MCF 10A (cell line): ENCODE measurements around the gene YTHDF2. TPM values are rescaled to one million over a fixed set of nuclear protein-coding genes. Genes with fewer than 3 reads are reported as not detected.

Experiments
- BruUV-seq: library from RNA; stranded (reverse); fragments of 400-500 nt; replicated peaks from 2 replicates; lab custom pipeline; 2021; lab: Mats Ljungman, UMichigan
- CTCF ChIA-PET: fragments of 300-600 bp; sonication (Branson Sonifier 250); formaldehyde crosslinking; extraction: SDS; loops from one replicate; lab custom pipeline; 2021; ENCODE audit warnings: antibody characterized with exemption, inconsistent platforms; lab: Yijun Ruan, JAX
- POLR2A ChIA-PET: fragments of 300-600, 350-650 bp; sonication (Branson Sonifier 250); formaldehyde crosslinking; extraction: SDS; loops from one replicate; lab custom pipeline; 2020; ENCODE audit warnings: antibody characterized with exemption, inconsistent platforms; lab: Yijun Ruan, JAX
- DNase-seq: peaks from one replicate; pipeline ENCODE4 v3.0.0-alpha.2; 2018; ENCODE audit not compliant: unreplicated experiment
- H3K27ac Mint-ChIP-seq: one replicate; pipeline ENCODE4 v1.8.0; 2022; ENCODE audit warnings: mild to moderate bottlenecking, low read depth, mixed read lengths; ENCODE audit not compliant: unreplicated experiment
- H3K27me3 Mint-ChIP-seq: one replicate; pipeline ENCODE4 v1.8.0; 2022; ENCODE audit warnings: mixed read lengths; ENCODE audit not compliant: insufficient read depth, unreplicated experiment
- H3K36me3 Mint-ChIP-seq: one replicate; pipeline ENCODE4 v1.8.0; 2022; ENCODE audit warnings: mild to moderate bottlenecking, moderate library complexity, mixed read lengths; ENCODE audit not compliant: insufficient read depth, unreplicated experiment
- H3K4me1 Mint-ChIP-seq: one replicate; pipeline ENCODE4 v1.8.0; 2022; ENCODE audit warnings: mixed read lengths; ENCODE audit not compliant: insufficient read depth, unreplicated experiment
- H3K4me3 Mint-ChIP-seq: one replicate; pipeline ENCODE4 v1.8.0; 2022; ENCODE audit warnings: mild to moderate bottlenecking, moderate library complexity, mixed read lengths; ENCODE audit not compliant: unreplicated experiment
- H3K9me3 Mint-ChIP-seq: one replicate; pipeline ENCODE4 v1.8.0; 2022; ENCODE audit warnings: mixed read lengths; ENCODE audit not compliant: unreplicated experiment
- intact Hi-C: fragments of 100-400 bp; cut with micrococcal nuclease; formaldehyde crosslinking; loops from 2 replicates; pipeline ENCODE4 v1.14.1; 2022
- total RNA-seq: library from RNA; stranded (reverse); gene quantifications from 2 replicates; pipeline ENCODE4 v1.2.3, GENCODE V29; 2022
- TF ChIP-seq, protein P1 (sequence below): fragments of 200-600 bp; IDR thresholded peaks from one replicate; pipeline ENCODE4 v1.8.0; 2022; ENCODE audit warnings: antibody characterized with exemption, mild to moderate bottlenecking; ENCODE audit not compliant: unreplicated experiment

The YTHDF2 gene
- total RNA-seq, 1 experiment from 2014 or later = 102 TPM

DNA sequence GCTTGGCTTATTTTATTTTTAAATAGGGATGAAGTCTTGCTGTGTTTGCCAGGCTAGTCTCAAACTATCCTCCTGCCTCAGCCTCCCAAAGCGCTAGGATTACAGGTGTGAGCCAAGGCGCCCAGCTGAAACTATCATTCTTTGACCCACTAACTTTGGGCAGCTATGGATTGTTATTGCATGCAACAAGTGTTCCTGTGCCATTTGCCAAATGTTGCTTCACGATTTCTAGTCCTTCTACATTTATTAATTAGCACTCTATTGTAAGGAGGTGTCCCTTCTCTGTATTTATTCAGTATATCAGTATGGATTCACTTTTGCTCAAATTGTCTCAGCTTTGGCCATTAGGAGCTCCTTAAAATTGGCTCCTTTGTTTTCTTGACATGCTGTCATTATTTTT lies 36.4 kb downstream of the YTHDF2 start:
- no peak for DNase-seq
- Mint-ChIP-seq H3K27ac (no peak overlapping the region), H3K4me3 (no peak overlapping the region), H3K27me3 (no peaks in the 10 kb centered on the region), H3K9me3 (no peaks in the 10 kb centered on the region), H3K4me1 (no peaks in the 10 kb centered on the region), H3K36me3 (peaks cover 62% of the 10 kb centered on the region)
- POLR2A ChIA-PET = interaction anchor here (1.2 kb wide), 1 partner anchor 9 kb away, joined by 3 read pairs; no protein-coding TSS in a partner anchor
- BruUV-seq = no TSS peak
- intact Hi-C loops = no loop called here
- CTCF ChIA-PET = interaction anchor here (0.6 kb wide), 1 partner anchor 14 kb away, joined by 3 read pairs; no protein-coding TSS in a partner anchor
- TF ChIP-seq, protein P1, sequence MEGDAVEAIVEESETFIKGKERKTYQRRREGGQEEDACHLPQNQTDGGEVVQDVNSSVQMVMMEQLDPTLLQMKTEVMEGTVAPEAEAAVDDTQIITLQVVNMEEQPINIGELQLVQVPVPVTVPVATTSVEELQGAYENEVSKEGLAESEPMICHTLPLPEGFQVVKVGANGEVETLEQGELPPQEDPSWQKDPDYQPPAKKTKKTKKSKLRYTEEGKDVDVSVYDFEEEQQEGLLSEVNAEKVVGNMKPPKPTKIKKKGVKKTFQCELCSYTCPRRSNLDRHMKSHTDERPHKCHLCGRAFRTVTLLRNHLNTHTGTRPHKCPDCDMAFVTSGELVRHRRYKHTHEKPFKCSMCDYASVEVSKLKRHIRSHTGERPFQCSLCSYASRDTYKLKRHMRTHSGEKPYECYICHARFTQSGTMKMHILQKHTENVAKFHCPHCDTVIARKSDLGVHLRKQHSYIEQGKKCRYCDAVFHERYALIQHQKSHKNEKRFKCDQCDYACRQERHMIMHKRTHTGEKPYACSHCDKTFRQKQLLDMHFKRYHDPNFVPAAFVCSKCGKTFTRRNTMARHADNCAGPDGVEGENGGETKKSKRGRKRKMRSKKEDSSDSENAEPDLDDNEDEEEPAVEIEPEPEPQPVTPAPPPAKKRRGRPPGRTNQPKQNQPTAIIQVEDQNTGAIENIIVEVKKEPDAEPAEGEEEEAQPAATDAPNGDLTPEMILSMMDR = no peak

DNA sequence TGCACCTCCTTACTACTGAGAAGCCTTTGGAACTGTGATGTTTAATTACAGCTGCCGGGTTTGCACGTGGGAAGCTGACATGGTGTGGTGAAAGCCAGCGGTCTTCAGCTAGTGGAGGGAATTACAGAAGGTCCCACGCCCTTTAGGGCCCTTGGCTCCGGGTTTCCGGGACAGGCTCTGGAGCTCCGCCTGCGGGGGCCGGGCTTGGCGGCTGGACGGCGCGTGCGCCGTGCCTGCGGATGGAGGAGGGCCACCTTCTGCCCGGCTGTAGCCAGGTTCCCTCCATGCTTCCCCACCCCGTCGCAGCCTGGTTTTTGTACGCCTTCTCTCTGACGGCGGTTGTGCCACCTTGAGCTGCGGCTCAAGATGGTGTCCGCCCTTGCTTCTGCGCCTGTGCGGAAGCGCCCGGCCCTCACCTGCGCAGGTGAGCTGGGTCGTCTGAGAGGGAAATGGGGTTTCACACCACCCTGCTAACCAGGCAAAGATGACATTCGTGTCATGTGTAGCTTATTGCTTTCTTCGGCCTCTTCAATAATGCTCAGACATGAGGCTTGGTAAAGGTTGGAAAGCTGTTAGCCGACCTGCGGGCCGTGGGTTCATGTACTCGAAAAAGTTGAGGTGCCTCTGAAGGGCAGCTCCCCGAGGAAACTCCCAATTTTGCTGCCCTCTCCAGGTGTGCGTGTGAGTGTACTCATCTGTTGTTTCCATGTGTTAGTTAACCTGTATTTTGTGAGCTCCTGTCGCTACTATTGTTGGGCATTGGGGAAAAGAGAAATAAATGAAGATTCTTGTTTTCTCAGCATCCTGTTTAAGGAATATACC lies 38.6 kb downstream of the YTHDF2 start:
- ChIA-PET POLR2A (interaction anchor here (0.6 to 2.2 kb wide), 4 partner anchors 10 to 132 kb away, joined by 3 to 9 read pairs (median 5); partner anchors contain the start of gene YTHDF2), CTCF (interaction anchor here (0.6 to 2.8 kb wide), 4 partner anchors 9 to 101 kb away, joined by 3 to 24 read pairs (median 7); no protein-coding TSS in a partner anchor)
- no TSS peak for BruUV-seq
- H3K27ac Mint-ChIP-seq = no peak overlapping the region
- TF ChIP-seq, protein P1 = no peak
- intact Hi-C loops = no loop called here
- peak; percentile 45 for DNase-seq
- no peaks in the 10 kb centered on the region for H3K27me3 Mint-ChIP-seq
- no peaks in the 10 kb centered on the region for H3K4me1 Mint-ChIP-seq
- peak overlapping the region; percentile 64 for H3K4me3 Mint-ChIP-seq
- H3K9me3 Mint-ChIP-seq = no peaks in the 10 kb centered on the region
- peaks cover 47% of the 10 kb centered on the region for H3K36me3 Mint-ChIP-seq

DNA sequence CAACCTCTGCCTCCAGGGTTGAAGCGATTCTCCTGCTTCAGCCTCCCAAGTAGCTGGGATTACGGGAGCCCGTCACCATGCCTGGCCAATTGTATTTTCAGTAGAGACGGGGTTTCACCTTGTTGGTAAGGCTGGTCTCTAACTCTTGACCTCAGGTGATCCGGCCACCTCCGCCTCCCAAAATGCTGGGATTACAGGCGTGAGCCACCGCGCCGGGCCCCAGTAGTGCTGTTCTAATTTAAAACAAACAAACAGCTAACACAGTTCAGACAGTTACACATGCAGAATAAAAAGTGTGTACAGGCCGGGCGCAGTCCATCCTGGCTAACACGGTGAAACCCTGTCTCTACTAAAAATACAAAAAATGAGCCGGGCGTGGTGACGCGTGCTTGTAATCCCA lies 39.6 kb downstream of the YTHDF2 start:
- H3K4me1 Mint-ChIP-seq = no peaks in the 10 kb centered on the region
- no peaks in the 10 kb centered on the region for H3K27me3 Mint-ChIP-seq
- no peak for DNase-seq
- H3K27ac Mint-ChIP-seq = no peak overlapping the region
- intact Hi-C loops = no loop called here
- H3K4me3 Mint-ChIP-seq = no peak overlapping the region
- no TSS peak for BruUV-seq
- peaks cover 39% of the 10 kb centered on the region for H3K36me3 Mint-ChIP-seq
- H3K9me3 Mint-ChIP-seq = no peaks in the 10 kb centered on the region
- TF ChIP-seq, protein P1 = no peak
- POLR2A ChIA-PET = interaction anchor here (2.2 kb wide), 1 partner anchor 9 kb away, joined by 9 read pairs; no protein-coding TSS in a partner anchor
- CTCF ChIA-PET = interaction anchor here (0.8 to 2.8 kb wide), 3 partner anchors 8 to 100 kb away, joined by 3 to 24 read pairs (median 9); no protein-coding TSS in a partner anchor

DNA sequence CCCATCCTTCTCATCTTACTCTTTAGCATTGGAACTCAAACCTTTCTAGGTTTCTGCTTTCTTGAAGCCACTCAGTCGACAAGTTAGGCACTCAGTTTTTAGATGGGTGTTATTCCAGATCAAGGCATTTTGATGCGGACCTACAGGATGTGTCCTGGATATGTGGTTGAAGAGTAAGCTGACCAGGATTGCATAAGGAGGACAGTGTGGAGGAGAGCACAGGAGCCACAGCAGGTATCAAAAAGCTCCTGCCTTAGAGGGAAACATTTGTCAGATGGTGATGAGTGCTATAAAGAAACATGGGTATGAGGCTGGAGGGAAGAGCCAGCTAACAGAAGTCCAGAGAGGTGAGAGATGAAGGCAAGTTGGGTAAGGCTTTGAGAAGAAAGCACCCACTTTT lies 41.3 kb downstream of the YTHDF2 start:
- Mint-ChIP-seq H3K27ac (no peak overlapping the region), H3K27me3 (no peaks in the 10 kb centered on the region), H3K4me3 (no peak overlapping the region), H3K36me3 (peaks cover 26% of the 10 kb centered on the region), H3K4me1 (peaks cover 7% of the 10 kb centered on the region), H3K9me3 (no peaks in the 10 kb centered on the region)
- ChIA-PET POLR2A (interaction anchor here (0.6 kb wide), 1 partner anchor 915 kb away, joined by 4 read pairs; no protein-coding TSS in a partner anchor), CTCF (no interaction called here)
- TF ChIP-seq, protein P1 = no peak
- BruUV-seq = no TSS peak
- intact Hi-C loops = no loop called here
- no peak for DNase-seq
